A673 (cell line): ENCODE results near the gene C1R. TPM values are rescaled to one million over a fixed set of nuclear protein-coding genes. Genes with fewer than 3 reads are reported as not detected.

Experiments used
- BruUV-seq: library from RNA; stranded (reverse); fragments of 400-500 nt; replicated peaks from 2 replicates; lab custom pipeline; 2021; lab: Mats Ljungman, UMichigan
- CTCF ChIA-PET: fragments of 300-600 bp; sonication (Branson Sonifier 250); formaldehyde crosslinking; loops from one replicate; lab custom pipeline; 2022; ENCODE audit warnings: antibody characterized with exemption; lab: Charles Lee
- POLR2A ChIA-PET: fragments of 300-600 bp; sonication (Branson Sonifier 250); formaldehyde crosslinking; loops from one replicate; lab custom pipeline; 2022; ENCODE audit warnings: antibody characterized with exemption; ENCODE audit not compliant: low non-redundant PET; lab: Charles Lee
- DNase-seq: peaks from one replicate; pipeline ENCODE4 v3.0.0-alpha.2; 2015; ENCODE audit warnings: low spot score
- H3K27ac ChIP-seq: fragments of 200-600 bp; sonication (generic); 2 replicates; pipeline ENCODE4 v1.5.1; 2016; ENCODE audit warnings: mixed run types, low read depth, mild to moderate bottlenecking, mixed read lengths, antibody characterized with exemption, low read length; ENCODE audit not compliant: poor library complexity, severe bottlenecking
- H3K27me3 ChIP-seq: fragments of 200-600 bp; sonication (generic); replicated peaks from 2 replicates; pipeline ENCODE4 v1.6.1; 2017; ENCODE audit warnings: mixed run types, low read depth, mild to moderate bottlenecking, mixed read lengths, antibody characterized with exemption, low read length; ENCODE audit not compliant: insufficient read depth, poor library complexity
- H3K36me3 ChIP-seq: fragments of 200-600 bp; sonication (generic); 2 replicates; pipeline ENCODE4 v1.6.1; 2016; ENCODE audit warnings: mixed run types, mild to moderate bottlenecking, mixed read lengths, antibody characterized with exemption, low read length; ENCODE audit not compliant: insufficient read depth, poor library complexity, severe bottlenecking
- H3K4me1 ChIP-seq: fragments of 200-600 bp; sonication (generic); 2 replicates; pipeline ENCODE4 v1.6.1; 2017; ENCODE audit warnings: mixed run types, mild to moderate bottlenecking, mixed read lengths, antibody characterized with exemption, low read length; ENCODE audit not compliant: insufficient read depth, poor library complexity, severe bottlenecking
- H3K4me3 ChIP-seq: fragments of 200-600 bp; sonication (generic); 2 replicates; pipeline ENCODE4 v1.5.1; 2016; ENCODE audit warnings: low read depth, mixed run types, mild to moderate bottlenecking, mixed read lengths, low read length; ENCODE audit not compliant: poor library complexity, severe bottlenecking
- H3K9me3 ChIP-seq: fragments of 200-600 bp; sonication (generic); 2 replicates; pipeline ENCODE4 v1.6.1; 2016; ENCODE audit warnings: mixed run types, low read depth, mild to moderate bottlenecking, mixed read lengths, antibody characterized with exemption, low read length; ENCODE audit not compliant: poor library complexity, severe bottlenecking
- EZH2 ChIP-seq: fragments of 200-600 bp; sonication (generic); IDR thresholded peaks from 2 replicates; pipeline ENCODE4 v1.6.1; 2017; ENCODE audit warnings: borderline replicate concordance, low read depth, mild to moderate bottlenecking, mixed read lengths, antibody characterized with exemption, low read length; ENCODE audit not compliant: poor library complexity, severe bottlenecking
- intact Hi-C: fragments of 100-400 bp; cut with micrococcal nuclease; formaldehyde crosslinking; loops from one replicate; pipeline ENCODE4 v1.10.0; 2022; ENCODE audit not compliant: unreplicated experiment
- total RNA-seq: library from RNA; stranded (reverse); gene quantifications from 2 replicates; pipeline ENCODE4 v1.2.3, GENCODE V29; 2021
- TF ChIP-seq, protein P1 (sequence below): fragments of 300-800, 200-600 bp; sonication (generic); conservative IDR thresholded peaks from 2 replicates; pipeline ENCODE4 v1.5.1; 2017; ENCODE audit warnings: low read depth, mild to moderate bottlenecking, antibody characterized with exemption, low read length, moderate library complexity, mixed read lengths

C1R gene
- total RNA-seq, 1 experiment from 2014 or later: 10.9 TPM

DNA sequence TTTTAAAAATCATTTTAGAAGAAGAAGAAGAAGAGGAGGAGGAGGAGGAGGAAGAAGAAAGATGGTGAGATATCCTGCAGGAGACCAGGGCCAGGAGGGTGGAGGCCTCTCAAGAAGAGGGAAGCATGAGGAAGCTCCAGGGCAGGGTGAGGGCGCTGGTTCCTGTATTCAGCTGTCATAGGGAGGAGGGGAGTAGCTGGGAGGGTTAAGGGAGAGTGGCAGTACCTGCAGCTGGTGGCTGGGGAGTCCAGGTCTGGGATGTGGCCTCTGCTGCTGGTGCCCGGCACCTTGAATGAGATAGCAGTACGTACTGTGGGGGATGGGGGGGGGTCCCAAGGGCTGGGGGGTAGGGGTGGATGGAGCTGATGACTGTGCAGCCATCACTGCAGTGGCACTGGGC is 26.6 kb upstream of the C1R start:
- Histone ChIP-seq H3K36me3 (no peaks in the 10 kb centered on the region), H3K27ac (no peak overlapping the region), H3K4me1 (no peaks in the 10 kb centered on the region), H3K27me3 (no peaks in the 10 kb centered on the region), H3K9me3 (no peaks in the 10 kb centered on the region), H3K4me3 (no peak overlapping the region)
- CTCF ChIA-PET: no interaction called here
- no TSS peak for BruUV-seq
- POLR2A ChIA-PET: no interaction called here
- TF ChIP-seq EZH2: no peak
- TF ChIP-seq, protein P1, sequence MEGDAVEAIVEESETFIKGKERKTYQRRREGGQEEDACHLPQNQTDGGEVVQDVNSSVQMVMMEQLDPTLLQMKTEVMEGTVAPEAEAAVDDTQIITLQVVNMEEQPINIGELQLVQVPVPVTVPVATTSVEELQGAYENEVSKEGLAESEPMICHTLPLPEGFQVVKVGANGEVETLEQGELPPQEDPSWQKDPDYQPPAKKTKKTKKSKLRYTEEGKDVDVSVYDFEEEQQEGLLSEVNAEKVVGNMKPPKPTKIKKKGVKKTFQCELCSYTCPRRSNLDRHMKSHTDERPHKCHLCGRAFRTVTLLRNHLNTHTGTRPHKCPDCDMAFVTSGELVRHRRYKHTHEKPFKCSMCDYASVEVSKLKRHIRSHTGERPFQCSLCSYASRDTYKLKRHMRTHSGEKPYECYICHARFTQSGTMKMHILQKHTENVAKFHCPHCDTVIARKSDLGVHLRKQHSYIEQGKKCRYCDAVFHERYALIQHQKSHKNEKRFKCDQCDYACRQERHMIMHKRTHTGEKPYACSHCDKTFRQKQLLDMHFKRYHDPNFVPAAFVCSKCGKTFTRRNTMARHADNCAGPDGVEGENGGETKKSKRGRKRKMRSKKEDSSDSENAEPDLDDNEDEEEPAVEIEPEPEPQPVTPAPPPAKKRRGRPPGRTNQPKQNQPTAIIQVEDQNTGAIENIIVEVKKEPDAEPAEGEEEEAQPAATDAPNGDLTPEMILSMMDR: no peak
- DNase-seq: no peak
- intact Hi-C loops: no loop called here

DNA sequence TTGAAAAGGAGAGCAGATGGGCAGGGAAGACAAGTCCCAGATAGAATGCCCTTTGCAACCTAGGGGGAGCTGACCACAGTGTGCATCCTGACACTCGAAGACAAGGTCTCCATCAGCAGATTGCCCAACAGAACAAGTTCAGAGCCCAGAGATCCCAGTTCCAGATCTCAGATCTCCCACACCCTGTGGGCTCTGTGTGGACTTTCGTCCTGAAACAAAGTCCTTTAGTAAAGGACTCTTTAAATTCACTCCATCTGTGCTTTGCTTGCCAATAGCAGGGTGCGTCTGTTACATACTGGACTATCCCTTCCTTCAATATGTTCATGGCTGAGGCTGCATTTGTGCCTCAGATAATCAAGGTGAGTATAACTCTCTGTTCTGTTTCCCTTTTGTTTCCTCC is 25.4 kb upstream of the C1R start:
- CTCF ChIA-PET: no interaction called here
- H3K27me3 ChIP-seq: no peaks in the 10 kb centered on the region
- no peak for TF ChIP-seq EZH2
- TF ChIP-seq, protein P1: no peak
- no peak for DNase-seq
- POLR2A ChIA-PET: no interaction called here
- H3K4me3 ChIP-seq: no peak overlapping the region
- no peaks in the 10 kb centered on the region for H3K36me3 ChIP-seq
- intact Hi-C loops: no loop called here
- no peak overlapping the region for H3K27ac ChIP-seq
- no peaks in the 10 kb centered on the region for H3K4me1 ChIP-seq
- no peaks in the 10 kb centered on the region for H3K9me3 ChIP-seq
- BruUV-seq: no TSS peak

DNA sequence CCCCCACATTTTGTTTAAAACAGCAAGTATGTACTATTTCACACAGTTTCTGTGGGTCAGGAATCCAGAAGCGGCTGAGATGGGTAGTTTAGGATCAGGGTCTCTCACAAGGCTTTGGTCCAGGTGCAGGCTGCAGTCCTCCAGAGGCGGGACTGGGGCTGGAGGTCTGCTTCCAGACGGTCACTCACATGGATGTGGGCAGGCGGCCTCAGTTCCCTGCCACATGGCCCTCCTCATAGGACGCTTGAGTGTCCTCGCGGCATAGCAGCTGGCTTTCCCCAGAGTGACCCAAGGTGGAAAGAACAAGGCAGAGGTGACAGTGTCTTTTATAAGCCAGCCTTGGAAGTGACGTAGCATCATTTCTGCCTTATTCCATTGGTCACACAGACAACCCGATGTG is 24.7 kb upstream of the C1R start:
- H3K4me3 ChIP-seq: no peak overlapping the region
- H3K4me1 ChIP-seq: no peaks in the 10 kb centered on the region
- no peak for DNase-seq
- H3K27ac ChIP-seq: no peak overlapping the region
- H3K9me3 ChIP-seq: no peaks in the 10 kb centered on the region
- no peaks in the 10 kb centered on the region for H3K27me3 ChIP-seq
- H3K36me3 ChIP-seq: no peaks in the 10 kb centered on the region
- no peak for TF ChIP-seq EZH2
- TF ChIP-seq, protein P1: no peak
- ChIA-PET POLR2A (no interaction called here), CTCF (no interaction called here)
- no TSS peak for BruUV-seq
- intact Hi-C loops: no loop called here
